ENCODE data around the gene PHTF1.

- TF ChIP-seq POLR2A (IDR thresholded peaks at IDR 0.05): no peak
- no peak for TF ChIP-seq EP300 (IDR thresholded peaks at IDR 0.05)
- TF ChIP-seq CTCF (IDR thresholded peaks at IDR 0.05): no peak
- TF ChIP-seq POLR2AphosphoS5 (IDR thresholded peaks at IDR 0.05): no peak
Observed at GRCh38 chr1:113769601-113769970, 10.3 kb upstream of the PHTF1 start.

All from stomach (tissue), 4 donors.